ENCODE data around the gene SSTR3.
"Not testable (repeated sequence)": the region's sequence is repeated elsewhere in the genome, so short reads cannot be mapped to it uniquely, and the experiment has no call there.

Gene SSTR3

DNA sequence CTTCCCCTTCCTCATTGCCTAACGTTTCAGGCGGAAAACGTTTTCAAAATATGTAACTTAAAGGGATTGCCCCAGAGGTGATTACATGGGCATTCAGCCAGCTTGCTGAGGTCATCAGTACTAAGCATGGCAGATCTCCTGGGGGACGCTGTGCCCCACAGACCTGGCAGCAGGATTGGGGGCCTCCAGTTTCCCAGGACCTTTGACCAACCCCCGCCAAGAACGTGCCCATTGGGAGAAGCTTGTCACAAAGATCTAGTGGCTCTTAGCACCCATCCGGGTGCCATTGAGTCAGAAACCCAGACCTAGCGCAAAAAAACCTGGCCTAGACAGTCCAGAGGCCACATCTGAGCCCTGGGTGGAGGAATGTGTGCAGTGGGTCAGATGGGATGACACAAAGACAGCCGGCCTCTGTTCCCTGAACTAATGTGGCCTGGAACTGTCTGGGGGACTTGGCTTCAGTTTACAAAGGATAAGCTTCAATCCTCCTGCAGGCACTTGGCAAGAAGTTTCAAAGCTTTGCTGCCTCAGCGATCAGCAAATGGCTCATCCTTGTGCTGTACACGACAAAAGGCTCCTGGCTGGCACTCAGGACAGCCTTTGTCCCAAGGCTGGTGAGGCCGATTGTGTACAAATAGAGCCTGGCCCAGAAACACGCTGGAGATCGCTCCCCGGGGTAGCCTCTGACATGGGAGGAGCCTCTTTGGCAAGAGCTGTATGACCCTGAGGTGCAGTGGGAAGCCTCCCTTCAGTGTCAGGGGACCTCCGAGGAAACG, 33.7 kb downstream of the SSTR3 start:
- no peak for DNase-seq

DNA sequence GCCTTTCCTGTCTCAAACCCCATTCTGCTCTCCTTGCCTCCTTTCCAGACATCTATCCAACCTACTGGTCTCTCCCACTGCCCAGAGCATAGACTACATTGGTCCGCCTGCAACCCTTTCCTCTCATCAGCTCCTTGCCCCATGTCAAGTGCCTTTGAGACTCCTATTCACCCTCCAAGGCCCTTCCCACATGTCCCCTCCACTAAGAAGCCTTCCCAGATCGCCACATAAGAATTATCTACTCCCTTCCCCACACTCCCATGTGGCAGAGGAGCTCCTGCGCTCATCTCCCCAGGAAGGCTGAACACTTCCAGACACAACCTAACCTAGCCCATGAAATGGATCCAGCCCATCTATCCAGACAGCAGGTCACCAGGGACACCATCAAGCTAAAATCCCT, 34.5 kb downstream of the SSTR3 start:
- DNase-seq, result no peak

DNA sequence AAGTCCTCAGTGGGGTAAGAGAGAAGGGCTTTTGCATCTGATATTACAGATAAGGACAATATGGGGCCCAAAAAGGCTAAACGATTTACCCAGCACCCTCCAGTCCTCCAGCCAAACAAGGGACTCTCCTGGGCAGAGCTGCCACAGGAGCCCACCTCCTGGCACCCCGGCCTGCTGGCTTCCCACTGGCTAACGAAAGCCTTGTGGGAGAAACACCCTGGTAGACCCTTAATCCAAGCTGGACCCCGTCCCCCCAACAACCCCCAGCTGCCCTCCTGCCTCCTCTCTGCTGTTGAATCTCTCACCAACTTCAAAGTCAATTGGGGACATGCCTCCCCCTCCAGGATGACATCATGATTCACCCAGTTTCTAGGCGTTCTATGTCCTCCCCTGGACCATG, 35.1 kb downstream of the SSTR3 start:
- no peak for DNase-seq

DNA sequence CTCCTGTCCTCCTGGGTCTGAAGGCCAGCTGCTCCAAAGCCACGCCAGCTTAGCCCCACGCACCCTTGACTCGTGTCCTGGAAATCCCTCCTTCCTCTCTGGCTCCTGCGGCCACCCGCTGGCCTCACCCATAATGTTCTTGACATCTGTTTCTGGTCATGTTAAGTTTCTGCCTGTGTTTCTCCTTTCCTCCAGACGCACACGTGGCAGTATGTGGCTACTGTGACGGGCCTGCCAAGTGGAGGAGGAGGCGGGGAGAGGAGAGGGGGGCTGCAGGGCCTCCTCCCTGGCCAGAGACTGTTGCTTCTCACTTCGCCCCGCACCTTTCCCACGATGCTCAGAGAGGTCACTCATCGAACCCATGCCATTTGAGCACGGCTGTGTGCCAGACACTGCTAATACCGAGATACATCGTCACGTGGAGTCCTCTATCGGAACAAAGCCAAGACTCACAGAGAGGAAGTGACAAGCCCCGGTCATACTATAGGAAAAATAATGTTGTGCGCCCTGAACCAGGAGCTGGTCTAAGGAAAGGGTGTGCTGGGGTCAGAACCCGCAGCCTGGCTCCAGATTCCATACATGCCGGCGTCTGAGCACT, 35.7 kb downstream of the SSTR3 start:
- no peak for DNase-seq

DNA sequence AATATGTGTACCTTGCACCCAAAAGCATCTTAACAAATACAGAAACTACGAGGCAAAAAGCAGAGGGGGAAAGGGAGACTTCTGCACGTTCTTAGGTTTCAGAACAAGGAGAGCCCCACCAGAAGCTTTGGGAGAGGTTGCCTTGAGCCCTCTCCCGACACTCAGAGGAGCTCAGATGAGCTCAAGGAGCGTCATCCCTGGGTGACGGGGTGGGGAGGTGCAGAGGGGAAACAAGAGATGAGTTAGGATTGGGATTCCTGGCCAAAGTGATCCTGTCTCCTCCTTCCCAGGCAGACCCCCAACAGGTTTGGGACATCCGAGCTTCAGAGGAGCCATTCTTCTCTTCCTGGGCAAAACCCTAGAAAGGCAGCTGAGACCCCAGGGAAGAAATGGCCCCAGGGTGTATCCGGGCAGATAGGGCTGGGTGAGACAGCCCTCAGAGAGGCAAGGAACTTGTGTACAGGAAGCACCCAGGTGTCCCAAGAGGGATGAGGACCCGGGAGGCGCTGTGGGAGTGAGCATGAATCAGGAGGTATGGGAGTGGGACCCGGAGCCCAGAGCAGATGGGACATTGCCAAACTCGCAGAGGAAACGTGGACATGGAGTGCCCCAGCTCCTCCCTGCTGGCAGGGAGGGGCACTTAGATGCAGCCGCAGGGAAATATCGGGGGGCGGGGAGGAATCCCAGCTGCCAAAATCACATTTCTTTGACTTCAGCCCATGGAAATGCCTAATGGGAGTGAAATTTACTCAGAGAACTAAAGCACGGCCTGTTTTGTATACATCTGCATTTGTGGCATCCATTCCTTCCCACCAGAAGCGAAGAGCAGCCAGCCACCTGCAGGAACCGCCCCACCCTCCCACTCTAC, 36.6 kb downstream of the SSTR3 start:
- DNase-seq, result peak; percentile 9

DNA sequence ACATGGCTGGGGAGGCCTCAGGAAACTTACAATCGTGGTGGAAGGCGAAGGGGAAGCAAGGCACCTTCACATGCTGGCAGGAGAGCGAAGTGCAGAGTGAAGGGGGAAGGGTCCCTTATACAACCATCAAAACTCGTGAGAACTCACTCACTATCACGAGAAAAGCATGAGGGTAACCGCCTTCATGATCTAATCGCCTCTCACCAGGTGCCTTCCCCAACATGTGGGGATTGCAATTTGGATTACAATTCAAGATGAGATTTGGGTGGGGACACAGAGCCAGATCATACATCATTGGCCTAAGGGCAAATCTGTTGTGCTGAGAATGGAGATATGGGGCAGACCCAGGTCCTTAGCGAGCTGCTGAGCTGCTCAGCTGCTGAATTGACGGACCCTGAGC, 37.3 kb downstream of the SSTR3 start:
- DNase-seq, result no peak

DNA sequence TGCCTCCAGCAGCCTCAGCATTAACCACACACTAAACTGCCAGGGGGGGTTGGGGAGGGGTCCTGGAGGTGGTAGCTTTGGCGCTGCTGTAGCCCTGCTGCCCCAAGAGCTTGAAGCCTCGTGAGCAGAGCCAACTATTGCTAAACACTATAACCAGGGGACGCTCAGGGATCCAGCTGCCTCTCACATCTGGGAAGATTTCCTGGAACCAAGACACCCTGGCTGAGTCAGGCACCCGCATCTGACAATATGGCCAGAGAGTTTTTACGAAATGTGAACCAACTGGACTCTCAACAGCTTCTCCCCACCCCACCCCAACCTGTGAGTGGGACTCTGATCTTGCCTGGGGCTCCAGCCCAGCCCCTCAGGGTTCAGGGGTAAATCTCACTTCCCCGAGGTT, 38.6 kb downstream of the SSTR3 start:
- DNase-seq, result peak; percentile 9

DNA sequence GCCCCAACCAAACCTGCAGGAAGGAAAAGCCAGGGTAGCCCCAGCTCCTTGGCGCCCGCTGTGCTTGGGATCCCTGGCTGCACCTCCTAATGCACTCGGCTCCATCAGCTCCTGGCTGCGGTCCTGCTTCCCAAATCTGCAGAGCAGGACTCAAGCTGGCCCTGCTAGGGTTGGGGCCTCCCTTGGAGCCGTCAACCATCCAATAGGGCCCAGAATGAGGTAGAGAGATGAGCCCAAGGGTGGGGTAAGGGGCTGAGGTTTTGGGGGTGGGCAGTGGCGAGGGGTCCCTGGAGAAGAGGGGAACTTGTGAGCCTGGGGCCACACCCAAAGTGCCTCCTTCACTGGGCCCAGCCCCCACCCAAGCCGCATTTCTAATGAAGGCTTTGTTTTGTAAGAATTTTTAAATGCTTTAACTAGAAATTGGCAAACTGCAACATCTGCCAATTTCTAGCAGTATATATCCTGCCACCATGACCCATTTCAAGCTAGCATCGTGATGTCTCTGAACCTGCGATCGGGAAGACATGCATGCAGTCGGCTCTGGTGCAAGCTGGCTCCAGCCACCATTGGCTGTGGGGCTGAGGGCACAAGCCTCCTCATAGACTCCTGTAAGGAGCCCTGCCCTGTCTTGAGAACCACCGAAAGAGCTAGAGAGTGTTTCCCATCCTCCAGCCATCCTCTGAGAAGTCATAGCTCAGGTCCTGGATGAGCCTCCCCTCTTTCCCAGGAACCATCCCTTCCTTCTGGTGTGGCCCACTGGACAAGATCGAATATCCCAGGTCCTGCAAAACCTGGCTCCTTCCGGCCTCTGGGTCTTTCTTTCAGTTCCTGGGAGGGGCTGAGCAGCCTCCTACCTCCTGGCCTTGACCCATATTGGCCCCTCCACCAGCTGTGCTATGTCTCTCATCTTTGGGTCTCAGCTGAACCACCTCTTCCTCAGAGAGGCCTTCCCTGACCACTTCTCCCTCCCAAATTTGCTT, 39.7 kb downstream of the SSTR3 start:
- peak; percentile 7 for DNase-seq

DNA sequence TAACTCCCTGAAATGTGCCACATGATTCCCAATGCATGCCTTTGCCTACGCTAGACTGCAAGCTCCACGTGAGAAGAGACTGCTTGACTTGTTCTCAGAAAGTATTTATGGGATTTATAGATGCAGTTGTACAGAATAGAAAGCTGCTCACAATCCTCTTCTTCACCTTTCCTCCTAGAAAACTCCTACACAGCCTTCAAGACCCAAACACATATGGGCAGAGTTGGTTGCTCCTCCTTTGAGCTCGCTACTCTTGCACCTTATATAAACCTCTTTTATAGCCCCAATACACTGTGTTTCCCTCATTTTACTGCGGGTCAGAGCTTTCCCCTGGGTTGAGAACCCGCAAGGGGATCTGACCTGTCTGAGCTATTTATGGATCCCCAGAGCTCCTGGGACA, 40.6 kb downstream of the SSTR3 start:
- no peak for DNase-seq

DNA sequence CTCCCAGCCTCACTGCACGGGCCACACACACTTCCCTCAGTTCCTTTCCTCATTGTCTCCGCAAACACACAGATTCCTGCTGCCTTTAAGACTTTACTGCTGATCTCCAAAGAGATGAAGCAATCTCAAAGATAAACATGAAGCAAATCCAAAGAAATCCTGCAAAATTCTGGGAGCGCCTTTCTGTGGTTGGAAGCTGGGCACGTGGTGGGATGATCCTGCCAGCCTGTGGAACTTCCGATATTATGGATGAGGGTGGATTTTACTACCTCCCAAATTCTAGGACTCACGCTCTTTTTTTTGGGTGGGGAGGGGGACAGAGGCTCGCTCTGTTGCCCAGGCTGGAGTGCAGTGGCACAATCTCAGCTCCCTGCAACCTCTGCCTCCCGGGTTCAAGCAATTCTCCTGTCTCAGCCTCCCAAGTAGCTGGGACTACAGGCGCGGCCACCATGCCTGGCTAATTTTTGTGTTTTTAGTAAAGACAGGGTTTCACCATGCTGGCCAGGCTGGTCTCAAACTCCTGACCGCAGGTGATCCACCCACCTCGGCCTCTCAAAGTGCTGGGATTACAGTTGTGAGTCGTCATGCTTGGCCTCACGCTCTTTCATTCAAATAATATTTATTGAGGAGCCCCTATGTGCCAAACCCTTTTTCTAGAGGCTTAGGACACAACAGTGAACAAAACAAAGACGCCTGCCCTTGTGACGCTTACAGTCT, 41.4 kb downstream of the SSTR3 start:
- DNase-seq, result not testable (repeated sequence)

DNA sequence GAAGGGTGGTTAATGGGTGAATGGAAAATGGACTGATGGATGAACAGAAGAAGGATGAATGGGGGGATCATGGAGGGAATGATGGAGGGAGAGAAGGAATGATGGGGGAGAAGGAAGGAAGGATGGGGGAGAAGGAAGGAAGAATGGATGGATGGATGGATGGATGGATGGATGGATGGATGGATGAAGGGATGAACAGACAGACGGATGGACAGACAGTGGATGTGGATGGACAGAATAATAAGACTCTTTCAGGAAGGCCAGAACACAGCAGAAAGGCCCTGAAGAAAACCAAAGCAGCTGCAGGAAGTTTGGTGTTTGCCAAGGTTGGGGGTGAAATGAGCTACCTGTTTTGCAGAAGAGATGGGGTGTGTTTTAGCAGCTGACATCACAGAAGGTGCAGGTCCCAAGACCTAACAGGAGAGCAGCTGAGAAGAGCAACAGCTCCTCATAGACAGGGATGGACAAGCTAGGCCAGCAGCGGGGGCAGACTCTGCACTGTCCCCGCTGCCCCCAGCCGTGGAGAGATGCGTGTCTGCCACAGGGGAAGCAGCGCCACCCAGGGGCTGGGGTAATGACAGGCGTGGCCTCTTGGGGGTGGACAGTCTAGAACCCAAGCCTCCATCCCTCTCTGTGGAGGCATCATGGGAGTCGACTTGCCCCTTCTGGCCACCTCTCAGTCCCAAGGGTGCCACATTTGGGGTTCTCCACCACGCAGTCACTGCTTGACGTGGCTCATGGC, 42.2 kb downstream of the SSTR3 start:
- peak; percentile 15 for DNase-seq

DNA sequence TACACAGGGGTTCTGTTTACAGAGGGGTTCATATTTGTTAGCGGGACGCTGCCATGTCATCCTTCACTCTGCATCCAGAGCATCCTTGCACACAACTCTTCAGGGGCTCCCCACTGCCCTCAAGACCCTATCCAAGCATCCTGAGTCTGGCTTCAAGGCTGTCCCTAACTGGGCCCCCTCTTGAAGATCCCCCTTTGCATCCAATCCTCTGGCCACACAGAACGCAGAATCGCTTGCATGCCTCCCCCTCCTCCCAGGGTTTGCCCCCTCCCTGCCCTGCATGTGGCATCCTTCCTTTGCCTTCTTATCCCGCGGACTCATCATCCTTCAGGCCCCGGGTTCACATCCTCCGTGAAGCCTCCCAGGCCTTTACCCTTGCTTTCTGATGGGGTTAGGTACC, 42.9 kb downstream of the SSTR3 start:
- peak; percentile 5 for DNase-seq

DNA sequence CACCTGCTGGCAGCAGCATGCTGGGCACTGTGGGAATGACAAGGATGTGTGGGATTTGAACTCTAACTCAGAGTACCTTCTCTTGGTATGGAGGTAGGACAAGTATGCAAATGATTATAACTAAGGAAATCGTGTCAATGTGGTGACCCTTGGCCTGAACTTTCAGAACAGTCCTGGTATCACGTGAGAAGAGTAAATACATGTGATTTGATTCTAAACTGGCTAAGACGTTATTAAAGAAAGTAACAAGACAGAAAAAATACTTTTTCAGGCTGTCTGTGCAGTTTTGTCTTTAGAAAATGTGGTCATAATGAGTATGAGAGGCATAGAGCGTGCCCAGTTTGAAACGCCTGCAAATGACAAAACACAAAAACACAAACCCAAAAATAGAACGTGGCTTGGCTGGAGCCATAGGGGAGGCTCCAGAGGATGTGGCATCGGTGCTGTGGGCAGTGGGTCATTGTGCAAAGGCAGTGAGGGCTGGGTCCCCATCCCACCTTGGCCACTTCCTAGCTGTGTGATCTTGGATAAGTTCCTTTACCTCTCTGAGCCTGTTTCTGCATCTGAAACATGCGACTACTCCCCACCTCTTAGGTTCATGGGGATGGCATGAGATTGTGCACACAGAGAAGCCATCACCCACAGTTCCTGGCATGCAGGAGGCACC, 44.2 kb downstream of the SSTR3 start:
- peak; percentile 13 for DNase-seq

DNA sequence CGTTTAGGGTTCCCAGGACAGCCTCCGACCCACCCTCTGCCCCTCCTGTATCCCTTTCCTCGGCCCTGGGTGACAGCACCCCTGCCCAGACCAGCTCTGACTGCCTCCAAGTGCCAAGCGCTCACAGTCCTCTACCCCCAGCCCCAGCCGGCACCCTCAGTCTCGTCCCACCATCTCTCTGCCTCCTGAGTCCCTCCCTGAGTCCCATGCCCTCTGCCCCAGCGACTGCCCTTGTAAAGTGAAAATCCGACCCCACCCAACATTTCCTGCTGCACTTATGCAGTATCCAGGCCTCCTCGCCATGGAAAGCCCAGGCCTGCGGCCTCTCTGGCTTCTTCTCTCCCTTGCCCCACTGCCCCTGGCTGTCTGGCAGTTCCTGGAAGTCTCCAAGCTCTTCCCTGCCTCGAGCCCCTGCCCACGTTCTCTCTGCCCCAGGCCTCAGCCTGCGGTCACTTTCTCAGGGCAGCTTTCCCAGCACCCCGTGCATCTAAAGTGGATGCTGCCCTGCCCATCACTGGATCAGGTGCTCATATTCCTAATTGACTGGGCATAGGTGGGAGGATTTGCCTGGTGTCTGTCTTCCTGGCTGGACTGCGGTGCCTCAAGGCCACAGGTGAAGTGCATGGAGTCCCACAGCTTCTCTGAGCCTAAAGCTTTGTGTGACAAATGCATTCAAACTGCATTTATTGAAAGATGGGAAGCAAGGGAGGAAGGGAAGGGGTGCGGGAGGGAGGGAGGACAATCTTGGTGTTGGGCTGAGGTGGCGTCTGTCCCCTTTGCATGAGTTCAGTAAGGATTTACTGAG, 44.9 kb downstream of the SSTR3 start:
- peak; percentile 14 for DNase-seq

DNA sequence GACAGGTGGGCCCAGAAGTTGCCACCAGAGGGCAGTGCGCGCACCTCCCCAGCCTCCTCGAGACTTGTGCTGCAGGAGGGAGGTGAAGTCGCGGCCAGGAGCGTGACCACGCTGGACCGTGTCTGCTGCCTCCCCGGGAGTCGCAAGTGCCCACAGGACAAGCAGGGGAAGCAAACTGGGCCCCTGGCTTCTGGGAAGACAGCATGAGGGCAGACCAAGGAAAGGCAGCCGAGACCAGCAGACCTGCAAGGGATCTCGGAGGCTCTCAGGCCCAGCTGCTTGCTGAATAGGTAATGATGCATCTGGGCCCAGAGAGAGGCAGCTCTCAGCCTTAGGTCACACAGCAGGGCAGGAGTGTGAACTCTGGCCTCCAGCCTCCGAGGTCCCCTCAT, 45.6 kb downstream of the SSTR3 start:
- DNase-seq, result peak; percentile 86

DNA sequence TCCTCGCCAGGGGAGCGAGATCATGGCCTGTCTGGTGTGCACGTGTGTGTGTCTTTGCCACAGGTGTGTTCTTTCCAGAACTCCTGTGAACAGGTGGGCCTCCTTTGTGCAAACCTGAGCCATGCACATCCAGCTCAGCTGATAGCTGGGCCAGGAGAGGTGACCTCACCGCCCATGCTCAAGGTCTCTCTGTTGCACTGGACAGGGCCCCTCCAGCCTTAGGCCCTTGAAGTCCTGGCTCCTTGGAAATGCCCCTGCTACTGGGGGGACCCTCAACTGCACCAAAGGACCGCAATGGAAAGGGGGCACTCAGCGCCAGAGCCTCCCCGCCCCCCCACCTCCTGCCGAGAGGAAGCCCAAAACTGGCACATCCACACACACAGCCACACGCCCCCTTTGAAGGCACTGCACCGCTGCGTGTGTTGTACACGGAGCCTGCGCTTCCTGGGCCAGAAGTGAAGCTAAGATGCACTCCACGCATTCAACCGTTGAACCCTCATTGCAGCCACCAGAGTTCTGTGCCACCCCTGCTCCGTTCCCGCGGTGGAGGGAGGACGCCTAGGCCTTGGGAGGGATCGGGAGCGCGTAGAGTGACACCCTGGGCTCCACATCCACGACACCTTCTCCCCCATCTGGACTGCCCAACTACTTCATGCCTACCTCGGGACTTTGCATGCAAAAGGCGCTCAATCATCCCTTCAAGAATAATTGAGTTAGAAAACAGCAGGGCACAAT, 46.2 kb downstream of the SSTR3 start:
- no peak for DNase-seq

DNA sequence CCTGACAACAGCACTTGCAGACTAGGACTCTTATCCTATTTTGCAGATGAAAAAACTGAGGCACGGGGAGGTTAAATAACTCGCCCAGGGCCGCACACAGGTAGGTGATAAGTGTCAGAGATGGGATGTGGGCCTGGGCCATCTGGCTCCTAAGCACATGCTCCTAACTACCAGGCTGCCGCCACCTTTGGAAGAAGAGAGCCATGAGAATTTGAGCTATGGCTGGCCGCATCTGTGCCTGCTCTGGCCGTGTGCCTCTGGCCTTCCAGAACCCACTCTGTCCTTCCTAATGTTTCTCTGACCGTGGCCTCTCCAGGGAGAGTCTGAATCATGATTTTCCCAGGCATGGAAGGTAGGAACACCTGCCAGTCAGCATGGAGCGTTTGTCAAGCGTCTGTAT, 47.2 kb downstream of the SSTR3 start:
- no peak for DNase-seq

DNA sequence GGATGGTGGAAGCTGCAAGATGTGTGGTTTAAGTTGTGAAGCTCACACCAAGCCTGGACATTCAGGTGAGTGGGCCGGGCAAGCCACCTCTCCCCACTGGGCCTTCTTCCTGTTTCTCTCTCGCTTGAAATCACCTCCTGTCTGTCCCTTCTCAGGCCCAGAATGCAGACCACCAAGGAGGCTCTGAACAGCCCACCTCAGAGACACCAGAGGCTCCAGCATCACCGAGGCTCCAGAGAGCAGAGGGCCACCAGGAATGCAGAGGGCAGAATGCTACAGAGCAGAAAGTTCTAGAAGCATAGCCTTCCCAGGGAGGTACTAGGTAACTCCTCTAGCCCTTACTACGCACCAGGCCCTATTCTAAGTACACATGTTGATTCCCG, 47.8 kb downstream of the SSTR3 start:
- DNase-seq, result no peak

All from activated CD8-positive, alpha-beta memory T cell treated with anti-CD3 and anti-CD28 coated beads, Interleukin-2, amount 50 U/mL, for 4 hours (primary cell).